GM19328 (cell line): Measurements from ENCODE around the gene GOLGA6L6.
"Not testable (repeated sequence)": the region's sequence is repeated elsewhere in the genome, so short reads cannot be mapped to it uniquely, and the experiment has no call there.

Experiments
- ATAC-seq: cut with Tn5 transposase; IDR thresholded peaks from one replicate; pipeline ENCODE4 v1.9.1; 2021; ENCODE audit warnings: mild to moderate bottlenecking, moderate library complexity; ENCODE audit not compliant: unreplicated experiment

The GOLGA6L6 gene, protein sequence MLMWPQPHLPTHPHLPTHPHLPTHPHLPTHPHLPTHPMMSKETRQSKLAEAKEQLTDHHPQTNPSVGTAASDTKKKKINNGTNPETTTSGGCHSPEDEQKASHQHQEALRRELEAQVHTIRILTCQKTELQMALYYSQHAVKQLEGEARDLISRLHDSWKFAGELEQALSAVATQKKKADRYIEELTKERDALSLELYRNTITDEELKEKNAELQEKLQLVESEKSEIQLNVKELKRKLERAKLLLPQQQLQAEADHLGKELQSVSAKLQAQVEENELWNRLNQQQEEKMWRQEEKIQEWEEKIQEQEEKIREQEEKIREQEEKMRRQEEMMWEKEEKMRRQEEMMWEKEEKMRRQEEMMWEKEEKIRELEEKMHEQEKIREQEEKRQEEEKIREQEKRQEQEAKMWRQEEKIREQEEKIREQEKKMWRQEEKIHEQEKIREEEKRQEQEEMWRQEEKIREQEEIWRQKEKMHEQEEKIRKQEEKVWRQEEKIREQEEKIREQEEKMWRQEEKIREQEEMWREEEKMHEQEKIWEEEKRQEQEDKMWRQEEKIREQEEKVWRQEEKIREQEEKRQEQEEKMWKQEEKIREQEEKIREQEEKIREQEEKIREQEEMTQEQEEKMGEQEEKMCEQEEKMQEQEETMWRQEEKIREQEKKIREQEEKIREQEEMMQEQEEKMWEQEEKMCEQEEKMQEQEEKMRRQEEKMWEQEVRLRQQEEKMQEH

DNA sequence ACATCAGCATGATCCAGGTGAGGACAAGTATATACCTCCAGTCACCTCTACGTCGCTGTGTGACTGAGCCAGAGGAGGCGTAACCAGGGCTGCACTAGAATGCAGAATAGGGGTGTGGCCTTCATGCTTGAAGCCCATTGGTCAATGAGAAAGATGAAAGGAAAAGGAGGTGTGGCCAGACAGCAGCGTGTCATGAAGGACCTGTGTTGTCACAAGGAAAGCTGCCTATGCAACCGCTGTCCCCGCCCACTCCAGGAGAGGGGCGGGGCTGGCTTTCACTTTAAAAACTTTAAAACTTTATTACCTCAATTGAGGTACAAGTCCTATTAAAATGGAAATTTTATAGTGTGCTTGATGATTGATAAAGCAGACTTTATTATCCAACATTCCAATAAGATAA, at the start of gene GOLGA6L6:
Gene GOLGA6L6, minus strand, starts transcription at position 101 of the 400 bp plus-strand sequence. Its CDS starts 91 bp downstream, at position 10.
- ATAC-seq = not testable (repeated sequence)

GRCh38 chr15:20590069-20590468, 48.5 kb upstream of the GOLGA6L6 start:
- ATAC-seq = not testable (repeated sequence)

- not testable (repeated sequence) for ATAC-seq
Observed at GRCh38 chr15:20586821-20587220, 45.2 kb upstream of the GOLGA6L6 start.

- not testable (repeated sequence) for ATAC-seq
Observed at GRCh38 chr15:20582726-20583115, 41.1 kb upstream of the GOLGA6L6 start.

DNA sequence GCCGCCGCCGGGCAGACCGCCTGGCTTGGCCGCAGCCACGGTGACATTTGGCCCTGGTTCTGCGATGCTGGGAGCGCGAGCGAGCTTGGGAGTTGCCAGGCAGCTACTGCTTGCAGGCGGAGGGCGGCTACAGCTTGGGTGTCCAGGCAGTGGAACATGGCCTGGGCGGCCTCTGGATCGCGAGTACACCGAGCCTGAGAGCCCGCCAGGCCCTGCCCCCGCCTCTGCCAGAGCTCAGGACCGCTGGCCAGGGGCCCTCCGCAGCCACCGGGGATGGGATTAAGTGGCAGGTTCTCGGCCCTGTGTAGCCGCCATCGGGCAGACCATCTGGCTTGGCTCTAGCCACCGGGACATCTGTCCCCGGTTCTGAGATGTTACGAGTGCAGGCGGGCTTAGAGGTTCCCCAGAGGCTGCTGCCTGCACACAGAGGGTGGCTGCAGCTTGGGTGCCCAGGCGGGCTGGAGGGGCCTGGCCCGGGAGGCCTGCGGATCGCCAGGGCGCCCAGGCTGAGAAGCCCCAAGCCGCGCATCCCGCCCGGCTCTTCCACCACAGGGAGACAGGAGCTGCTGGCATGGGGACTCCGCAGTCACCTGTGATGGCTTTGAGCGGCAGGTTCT, 40.6 kb upstream of the GOLGA6L6 start:
- not testable (repeated sequence) for ATAC-seq

GRCh38 chr15:20581261-20582108, 39.9 kb upstream of the GOLGA6L6 start:
- not testable (repeated sequence) for ATAC-seq

DNA sequence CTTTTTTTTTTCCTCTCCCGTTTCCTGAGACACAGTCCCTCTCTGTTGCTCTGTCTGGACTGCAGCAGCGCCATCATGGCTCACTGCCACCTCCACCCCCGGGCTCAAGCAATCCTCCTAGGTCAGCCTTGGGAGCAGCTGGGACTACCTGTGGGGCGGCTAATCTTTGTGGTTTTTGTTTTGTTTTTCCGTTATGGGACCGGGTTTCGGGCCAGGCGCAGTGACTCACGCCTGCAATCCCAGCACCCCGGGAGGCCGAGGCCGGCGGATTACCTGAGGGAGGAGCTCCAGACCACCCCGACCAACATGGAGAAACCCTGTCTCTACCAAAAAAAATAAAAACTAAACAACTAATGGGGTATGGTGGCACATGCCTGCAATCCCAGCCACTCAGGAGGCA, 38.1 kb upstream of the GOLGA6L6 start:
- not testable (repeated sequence) for ATAC-seq

GRCh38 chr15:20551289-20551688, 9.7 kb upstream of the GOLGA6L6 start:
- not testable (repeated sequence) for ATAC-seq

DNA sequence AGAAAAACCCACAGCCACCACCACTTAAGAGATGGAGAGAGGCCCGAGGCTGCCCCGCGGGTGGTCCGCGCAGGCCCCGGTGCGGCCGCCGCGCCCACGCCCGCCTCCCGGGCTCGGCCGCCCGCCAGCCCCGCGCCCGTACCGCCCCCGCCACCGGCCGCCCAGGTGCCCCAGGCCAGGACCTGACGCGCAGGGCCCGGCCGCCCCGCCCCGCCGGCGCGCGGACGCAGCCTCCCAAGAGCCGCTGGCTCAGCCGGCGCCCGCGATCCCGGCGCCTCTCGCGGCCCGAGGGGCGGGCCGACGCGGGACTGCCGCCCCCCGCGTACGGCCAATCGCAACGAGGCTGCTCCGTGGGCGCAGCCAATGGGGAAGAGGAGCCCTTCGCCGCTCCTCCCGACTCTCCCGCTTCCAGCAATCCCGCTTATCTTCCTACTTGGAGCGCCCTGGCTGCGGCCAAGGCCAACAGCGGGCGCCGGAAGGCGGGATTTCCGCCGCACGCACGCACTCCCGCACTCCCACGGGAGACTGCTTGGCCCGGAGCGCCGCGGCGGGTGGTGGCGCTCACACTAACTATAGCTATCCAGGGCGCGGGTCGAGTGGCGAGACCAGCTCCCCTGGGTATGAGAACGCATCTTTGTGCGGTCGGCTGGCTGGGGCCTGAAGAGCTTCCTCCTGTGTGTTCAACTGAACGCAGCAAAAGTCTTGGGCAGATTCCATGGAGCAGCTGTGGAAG, 35.5 kb downstream of the GOLGA6L6 start:
- ATAC-seq = not testable (repeated sequence)

DNA sequence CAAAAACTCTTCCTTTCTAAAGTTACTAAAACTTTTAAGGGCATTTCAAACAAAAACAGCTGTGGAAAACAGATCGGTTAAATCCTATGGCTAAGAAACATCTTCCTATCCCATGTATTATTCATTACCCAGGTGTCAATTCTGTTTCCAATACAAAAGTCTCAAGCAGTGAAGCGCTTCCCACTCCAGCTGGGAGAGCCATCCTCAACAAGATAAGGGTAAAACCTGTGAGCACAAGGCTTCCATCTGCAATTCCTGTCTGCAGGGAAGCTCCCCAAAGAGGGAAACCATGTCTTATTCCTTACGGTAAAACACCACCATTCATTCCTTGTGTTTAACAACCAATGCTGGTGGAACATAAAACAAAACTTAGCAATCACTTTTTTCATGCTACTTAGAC, 38.8 kb downstream of the GOLGA6L6 start:
- not testable (repeated sequence) for ATAC-seq

DNA sequence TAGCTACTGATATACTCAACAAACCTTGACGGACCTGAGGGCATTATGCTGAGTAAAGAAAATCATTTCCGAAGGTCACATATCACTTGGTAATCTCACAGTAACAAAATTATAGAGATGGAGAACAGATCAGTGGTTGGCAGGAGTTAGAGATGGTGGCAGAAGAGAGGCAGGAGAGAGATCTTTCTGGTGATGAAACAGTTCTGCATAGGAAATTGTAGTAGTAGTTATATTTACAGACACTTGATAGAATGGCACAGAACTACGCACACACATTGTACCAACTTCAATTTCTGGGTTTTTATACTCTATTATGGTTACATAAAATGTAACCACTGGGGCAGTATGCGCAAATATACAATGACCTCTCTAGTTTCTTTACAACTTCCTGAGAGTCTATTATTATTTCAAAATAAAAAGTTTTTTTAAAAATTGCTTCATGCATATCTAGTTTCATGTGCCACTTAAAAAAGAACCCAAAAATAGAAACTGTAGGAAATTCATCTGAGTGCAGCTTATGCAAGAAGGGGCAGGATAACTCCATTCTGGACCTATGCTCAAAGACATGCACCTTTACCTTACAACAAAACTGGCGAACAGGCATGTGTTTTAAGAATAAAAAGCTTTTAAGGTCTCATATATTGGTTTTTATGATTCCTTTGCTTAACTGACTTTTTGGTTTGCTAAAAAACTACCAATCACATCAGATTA, 39.9 kb downstream of the GOLGA6L6 start:
- ATAC-seq = not testable (repeated sequence)

- ATAC-seq = not testable (repeated sequence)
Observed at GRCh38 chr15:20497781-20498180, 43.8 kb downstream of the GOLGA6L6 start.

GRCh38 chr15:20493035-20493434, 48.6 kb downstream of the GOLGA6L6 start:
- not testable (repeated sequence) for ATAC-seq

- ATAC-seq = not testable (repeated sequence)
Observed at GRCh38 chr15:20492598-20492997, 49.0 kb downstream of the GOLGA6L6 start.

- ATAC-seq = not testable (repeated sequence)
Observed at GRCh38 chr15:20489320-20489719, 52.3 kb downstream of the GOLGA6L6 start.
